Measurements from ENCODE around the gene KATNAL1. TPM values are rescaled to one million over a fixed set of nuclear protein-coding genes. Genes with fewer than 3 reads are reported as not detected.

KATNAL1 gene
- polyA plus RNA-seq, 4 donors: 0.22 to 3.0 (median 1.5) TPM

DNA sequence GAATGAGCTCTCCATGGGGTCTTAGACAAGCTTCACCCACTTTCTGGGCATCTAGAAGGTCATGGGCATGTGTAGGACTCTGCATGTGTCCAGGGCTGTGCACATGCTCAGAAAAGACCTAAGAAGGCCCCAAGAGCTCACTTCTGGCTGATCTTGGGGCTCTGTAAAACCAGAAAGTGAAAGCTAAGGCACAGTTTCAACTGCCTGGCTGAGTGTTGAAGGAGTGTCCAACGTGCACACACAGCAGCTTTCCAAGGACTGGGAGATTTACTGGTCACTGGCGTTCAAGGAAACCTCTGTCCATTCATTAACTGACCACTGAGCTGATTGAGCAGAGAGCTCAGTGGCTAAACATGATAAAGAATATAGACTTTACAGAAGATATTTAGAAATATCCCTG is 137.9 kb downstream of the KATNAL1 start:
- no peak overlapping the region for H3K4me3 ChIP-seq (ENCODE audit: low read depth in 1 of 3, low read length in 3 of 3)
- H3K9me3 ChIP-seq (ENCODE audit: control insufficient read depth in 2 of 2, insufficient read depth in 1 of 2, low read depth in 1 of 2, low read length in 1 of 2): no peaks in the 10 kb centered on the region
- no peaks in the 10 kb centered on the region for H3K27me3 ChIP-seq (ENCODE audit: control insufficient read depth in 3 of 3, insufficient read depth in 3 of 3, low read length in 3 of 3)
- H3K36me3 ChIP-seq (ENCODE audit: control insufficient read depth in 3 of 3, insufficient read depth in 2 of 3, low read depth in 1 of 3, low read length in 3 of 3): no peaks in the 10 kb centered on the region
- no peak for FAIRE-seq
- 14 to 23% (median 14%) methylated on average over 2 of the region's 2 CpGs for WGBS, 3 donors
- H3K27ac ChIP-seq (ENCODE audit: low read depth in 1 of 3, low read length in 2 of 3): peak overlapping the region in 1 of 3 donors; percentile 59
- DNase-seq: peak; percentile 29 to 38
- no peaks in the 10 kb centered on the region for H3K4me1 ChIP-seq (ENCODE audit: control insufficient read depth in 3 of 3, insufficient read depth in 2 of 3, low read depth in 1 of 3, low read length in 2 of 3)

DNA sequence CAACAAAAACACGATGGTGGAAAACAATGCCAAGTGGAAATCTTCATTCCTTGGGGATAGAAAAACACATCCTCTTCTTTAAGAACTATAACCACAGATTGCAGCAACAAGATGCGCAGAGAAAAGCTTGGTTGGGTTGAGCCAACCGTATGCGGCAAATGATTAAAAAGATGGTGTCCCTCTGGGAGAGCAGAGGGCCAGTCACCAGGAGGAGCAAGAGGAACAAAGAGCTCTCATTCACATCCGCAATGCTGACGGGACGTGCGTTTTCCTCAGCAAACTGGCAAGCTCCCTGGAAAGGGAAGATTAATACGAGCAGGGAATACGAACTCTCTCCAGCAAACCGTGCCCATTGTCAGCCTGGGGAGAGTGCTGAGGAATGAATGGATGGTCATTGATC is 141.6 kb downstream of the KATNAL1 start:
- FAIRE-seq: no peak
- Histone ChIP-seq H3K27me3 (ENCODE audit: control insufficient read depth in 3 of 3, insufficient read depth in 3 of 3, low read length in 3 of 3) (no peaks in the 10 kb centered on the region), H3K36me3 (ENCODE audit: control insufficient read depth in 3 of 3, insufficient read depth in 2 of 3, low read depth in 1 of 3, low read length in 3 of 3) (no peaks in the 10 kb centered on the region), H3K27ac (ENCODE audit: low read depth in 1 of 3, low read length in 2 of 3) (no peak overlapping the region), H3K9me3 (ENCODE audit: control insufficient read depth in 2 of 2, insufficient read depth in 1 of 2, low read depth in 1 of 2, low read length in 1 of 2) (peaks cover 0 to 3% of the 10 kb centered on the region in 2 donors), H3K4me1 (ENCODE audit: control insufficient read depth in 3 of 3, insufficient read depth in 2 of 3, low read depth in 1 of 3, low read length in 2 of 3) (no peaks in the 10 kb centered on the region), H3K4me3 (ENCODE audit: low read depth in 1 of 3, low read length in 3 of 3) (no peak overlapping the region)
- DNase-seq: peak in 1 of 2 donors; percentile 37
- 43 to 66% (median 64%) methylated on average over 11 of the region's 11 CpGs for WGBS, 3 donors

DNA sequence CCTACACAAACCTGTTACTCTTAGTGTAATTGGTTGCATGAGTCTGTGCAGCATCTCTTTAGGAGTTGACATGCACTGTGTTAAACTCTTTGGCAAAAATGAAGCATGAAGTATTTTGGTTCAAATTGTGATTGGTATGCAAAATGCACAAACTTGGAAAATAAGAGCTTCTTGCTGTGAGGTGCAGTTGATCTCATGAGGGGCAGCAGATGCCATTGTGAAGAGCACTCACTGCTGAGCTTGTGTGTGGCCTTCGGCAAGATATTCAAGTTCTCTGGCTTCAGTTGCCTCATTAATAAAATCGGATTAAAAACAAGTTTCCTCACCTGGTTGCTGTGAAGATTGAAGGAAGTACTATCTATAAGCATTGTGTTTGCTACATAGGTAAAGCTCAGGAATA is 142.3 kb downstream of the KATNAL1 start:
- Histone ChIP-seq H3K4me3 (ENCODE audit: low read depth in 1 of 3, low read length in 3 of 3) (no peak overlapping the region), H3K4me1 (ENCODE audit: control insufficient read depth in 3 of 3, insufficient read depth in 2 of 3, low read depth in 1 of 3, low read length in 2 of 3) (no peaks in the 10 kb centered on the region), H3K27me3 (ENCODE audit: control insufficient read depth in 3 of 3, insufficient read depth in 3 of 3, low read length in 3 of 3) (no peaks in the 10 kb centered on the region), H3K36me3 (ENCODE audit: control insufficient read depth in 3 of 3, insufficient read depth in 2 of 3, low read depth in 1 of 3, low read length in 3 of 3) (no peaks in the 10 kb centered on the region), H3K9me3 (ENCODE audit: control insufficient read depth in 2 of 2, insufficient read depth in 1 of 2, low read depth in 1 of 2, low read length in 1 of 2) (peaks cover 0 to 3% of the 10 kb centered on the region in 2 donors), H3K27ac (ENCODE audit: low read depth in 1 of 3, low read length in 2 of 3) (no peak overlapping the region)
- no peak for FAIRE-seq
- DNase-seq: no peak
- 85 to 97% (median 94%) methylated on average over 2 of the region's 2 CpGs for WGBS, 3 donors

DNA sequence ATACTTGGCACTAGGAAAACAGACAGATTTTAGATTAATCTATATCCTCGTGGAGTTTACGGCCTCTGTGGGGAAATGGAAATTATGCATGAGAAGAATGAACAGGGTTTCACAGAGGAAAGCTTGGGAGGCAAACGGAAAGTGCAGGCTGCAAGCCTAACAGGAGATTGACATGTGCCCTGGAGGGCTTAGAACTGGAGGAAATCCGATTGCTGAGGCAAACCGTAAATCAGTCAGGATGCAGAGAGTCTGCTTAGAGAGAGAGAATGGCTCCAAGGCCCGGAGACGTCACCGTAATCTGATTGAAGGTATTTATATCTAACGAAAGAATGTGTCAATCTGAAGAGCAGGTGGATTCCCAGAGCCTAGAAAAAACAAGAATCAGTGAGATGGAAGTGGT is 143.2 kb downstream of the KATNAL1 start:
- no peaks in the 10 kb centered on the region for H3K27me3 ChIP-seq (ENCODE audit: control insufficient read depth in 3 of 3, insufficient read depth in 3 of 3, low read length in 3 of 3)
- DNase-seq (no peak), FAIRE-seq (no peak)
- H3K4me1 ChIP-seq (ENCODE audit: control insufficient read depth in 3 of 3, insufficient read depth in 2 of 3, low read depth in 1 of 3, low read length in 2 of 3): no peaks in the 10 kb centered on the region
- H3K4me3 ChIP-seq (ENCODE audit: low read depth in 1 of 3, low read length in 3 of 3): no peak overlapping the region
- H3K9me3 ChIP-seq (ENCODE audit: control insufficient read depth in 2 of 2, insufficient read depth in 1 of 2, low read depth in 1 of 2, low read length in 1 of 2): peaks cover 0 to 3% of the 10 kb centered on the region in 2 donors
- 58 to 76% (median 67%) methylated on average over 9 of the region's 9 CpGs for WGBS, 3 donors
- no peak overlapping the region for H3K27ac ChIP-seq (ENCODE audit: low read depth in 1 of 3, low read length in 2 of 3)
- H3K36me3 ChIP-seq (ENCODE audit: control insufficient read depth in 3 of 3, insufficient read depth in 2 of 3, low read depth in 1 of 3, low read length in 3 of 3): no peaks in the 10 kb centered on the region

DNA sequence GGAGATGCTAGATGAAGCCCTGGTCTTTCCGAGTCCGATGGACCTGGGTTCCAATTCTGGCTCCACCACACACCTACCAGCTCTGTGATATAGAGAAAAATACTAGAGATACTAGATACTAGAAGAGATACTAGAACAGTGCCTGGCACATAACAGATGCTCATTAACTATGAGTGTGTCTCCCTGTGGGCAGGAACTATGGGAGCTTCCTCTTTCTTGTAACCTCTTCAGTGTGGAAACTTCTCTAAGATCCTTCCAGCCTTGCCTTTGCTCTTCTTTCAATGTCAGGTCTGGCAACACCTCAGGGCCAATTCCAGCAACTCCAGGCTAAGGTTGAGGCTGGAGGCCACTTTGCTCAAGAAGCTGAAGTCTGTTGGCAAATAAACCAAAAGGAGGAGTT is 143.9 kb downstream of the KATNAL1 start:
- H3K36me3 ChIP-seq (ENCODE audit: control insufficient read depth in 3 of 3, insufficient read depth in 2 of 3, low read depth in 1 of 3, low read length in 3 of 3): no peaks in the 10 kb centered on the region
- no peak for FAIRE-seq
- peaks cover 0 to 3% of the 10 kb centered on the region in 2 donors for H3K9me3 ChIP-seq (ENCODE audit: control insufficient read depth in 2 of 2, insufficient read depth in 1 of 2, low read depth in 1 of 2, low read length in 1 of 2)
- H3K27me3 ChIP-seq (ENCODE audit: control insufficient read depth in 3 of 3, insufficient read depth in 3 of 3, low read length in 3 of 3): no peaks in the 10 kb centered on the region
- no peaks in the 10 kb centered on the region for H3K4me1 ChIP-seq (ENCODE audit: control insufficient read depth in 3 of 3, insufficient read depth in 2 of 3, low read depth in 1 of 3, low read length in 2 of 3)
- 95 to 98% (median 97%) methylated on average over 2 of the region's 2 CpGs for WGBS, 3 donors
- no peak overlapping the region for H3K4me3 ChIP-seq (ENCODE audit: low read depth in 1 of 3, low read length in 3 of 3)
- H3K27ac ChIP-seq (ENCODE audit: low read depth in 1 of 3, low read length in 2 of 3): no peak overlapping the region
- DNase-seq: no peak

DNA sequence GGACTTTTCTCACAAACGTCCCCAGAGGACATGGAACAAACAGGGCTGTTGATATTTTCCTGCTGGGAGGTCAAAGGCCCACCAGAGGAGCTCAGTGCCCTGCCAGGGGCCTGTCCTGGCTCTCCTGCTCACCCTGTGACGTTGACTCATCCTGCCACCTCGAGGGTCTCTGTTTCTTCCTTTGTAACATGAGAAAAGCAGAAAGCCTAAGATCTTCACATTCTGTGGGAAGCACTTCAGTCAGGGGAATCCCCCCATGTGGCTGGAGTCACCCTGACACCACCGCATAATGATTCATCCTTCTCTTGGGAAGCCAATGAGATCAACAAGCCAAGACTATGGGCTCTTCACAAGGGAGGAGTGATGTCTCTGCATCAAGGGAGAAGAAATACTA is 147.9 kb downstream of the KATNAL1 start:
- Histone ChIP-seq H3K27ac (ENCODE audit: low read depth in 1 of 3, low read length in 2 of 3) (no peak overlapping the region), H3K4me3 (ENCODE audit: low read depth in 1 of 3, low read length in 3 of 3) (no peak overlapping the region), H3K9me3 (ENCODE audit: control insufficient read depth in 2 of 2, insufficient read depth in 1 of 2, low read depth in 1 of 2, low read length in 1 of 2) (peaks cover 0 to 3% of the 10 kb centered on the region in 2 donors), H3K36me3 (ENCODE audit: control insufficient read depth in 3 of 3, insufficient read depth in 2 of 3, low read depth in 1 of 3, low read length in 3 of 3) (no peaks in the 10 kb centered on the region), H3K27me3 (ENCODE audit: control insufficient read depth in 3 of 3, insufficient read depth in 3 of 3, low read length in 3 of 3) (no peaks in the 10 kb centered on the region), H3K4me1 (ENCODE audit: control insufficient read depth in 3 of 3, insufficient read depth in 2 of 3, low read depth in 1 of 3, low read length in 2 of 3) (no peaks in the 10 kb centered on the region)
- FAIRE-seq (no peak), DNase-seq (no peak)
- WGBS, 3 donors: 35 to 45% (median 39%) methylated on average over 4 of the region's 4 CpGs

DNA sequence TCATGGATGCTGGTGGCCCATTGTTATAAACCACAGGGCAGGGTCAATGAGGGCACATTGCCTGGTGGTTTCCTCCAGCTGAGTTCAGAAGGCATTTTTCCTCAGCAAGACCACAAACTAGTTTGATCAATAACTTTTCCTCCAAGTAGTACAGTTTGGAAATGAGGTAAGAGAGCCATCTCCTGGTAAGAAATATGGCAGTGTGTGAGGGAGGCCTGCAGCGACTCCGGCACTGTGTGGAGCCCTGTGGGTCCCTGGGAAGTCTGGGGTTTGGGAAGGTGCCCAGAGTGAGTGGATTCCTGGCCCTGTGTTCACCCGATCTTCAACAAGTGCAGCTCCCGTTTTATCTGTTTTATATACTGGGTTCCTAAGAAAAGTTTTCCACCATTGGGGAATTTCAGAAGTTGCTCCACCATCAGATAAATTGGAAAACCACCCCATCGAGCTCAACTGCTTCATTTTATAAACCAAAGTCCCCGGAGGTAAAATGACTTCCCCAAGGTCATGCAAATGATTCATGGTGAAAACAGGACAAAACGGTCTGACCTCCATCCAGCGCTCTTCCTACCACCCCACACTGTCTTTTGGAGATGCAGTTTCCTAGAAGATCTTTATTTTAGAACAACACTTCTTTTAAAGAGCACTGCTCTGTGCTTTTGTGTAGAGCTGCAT is 148.4 kb downstream of the KATNAL1 start:
- FAIRE-seq: no peak
- WGBS, 3 donors: 43 to 75% (median 63%) methylated on average over 8 of the region's 8 CpGs
- H3K27ac ChIP-seq (ENCODE audit: low read depth in 1 of 3, low read length in 2 of 3): no peak overlapping the region

DNA sequence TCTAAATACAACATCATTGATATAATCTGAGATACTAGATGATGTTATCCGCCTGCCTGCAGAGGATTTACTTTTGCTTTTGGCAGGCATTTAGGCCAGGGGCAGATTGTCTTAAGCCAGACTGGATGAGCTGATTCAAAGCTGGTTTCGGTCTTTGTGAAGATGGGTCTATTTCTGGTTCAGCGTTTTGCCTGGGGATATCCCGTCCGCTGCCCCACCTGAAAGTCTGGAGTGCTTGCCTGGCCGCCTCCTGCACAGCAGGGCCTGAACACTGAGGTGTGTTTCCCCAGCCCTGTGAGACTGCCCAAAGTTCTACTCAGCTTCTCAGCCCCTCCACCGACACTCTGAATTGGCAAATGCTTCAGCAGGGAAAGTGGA is 149.7 kb downstream of the KATNAL1 start:
- no peak for FAIRE-seq
- Histone ChIP-seq H3K36me3 (ENCODE audit: control insufficient read depth in 3 of 3, insufficient read depth in 2 of 3, low read depth in 1 of 3, low read length in 3 of 3) (no peaks in the 10 kb centered on the region), H3K27me3 (ENCODE audit: control insufficient read depth in 3 of 3, insufficient read depth in 3 of 3, low read length in 3 of 3) (peaks cover 0 to 5% (median 0%) of the 10 kb centered on the region in 3 donors)

More for the DNA sequence above, 148.4 kb downstream of the KATNAL1 start:
- H3K36me3 ChIP-seq (ENCODE audit: control insufficient read depth in 3 of 3, insufficient read depth in 2 of 3, low read depth in 1 of 3, low read length in 3 of 3): no peaks in the 10 kb centered on the region
- DNase-seq: peak in 1 of 2 donors; percentile 12
- peaks cover 0 to 3% (median 0%) of the 10 kb centered on the region in 3 donors for H3K27me3 ChIP-seq (ENCODE audit: control insufficient read depth in 3 of 3, insufficient read depth in 3 of 3, low read length in 3 of 3)
- H3K4me3 ChIP-seq (ENCODE audit: low read depth in 1 of 3, low read length in 3 of 3): no peak overlapping the region
- H3K9me3 ChIP-seq (ENCODE audit: control insufficient read depth in 2 of 2, insufficient read depth in 1 of 2, low read depth in 1 of 2, low read length in 1 of 2): peaks cover 0 to 3% of the 10 kb centered on the region in 2 donors
- H3K4me1 ChIP-seq (ENCODE audit: control insufficient read depth in 3 of 3, insufficient read depth in 2 of 3, low read depth in 1 of 3, low read length in 2 of 3): no peaks in the 10 kb centered on the region

More for the DNA sequence above, 149.7 kb downstream of the KATNAL1 start:
- WGBS, 3 donors: 88 to 94% (median 90%) methylated on average over 7 of the region's 7 CpGs
- no peak for DNase-seq
- Histone ChIP-seq H3K9me3 (ENCODE audit: control insufficient read depth in 2 of 2, insufficient read depth in 1 of 2, low read depth in 1 of 2, low read length in 1 of 2) (peaks cover 0 to 2% of the 10 kb centered on the region in 2 donors), H3K27ac (ENCODE audit: low read depth in 1 of 3, low read length in 2 of 3) (no peak overlapping the region), H3K4me1 (ENCODE audit: control insufficient read depth in 3 of 3, insufficient read depth in 2 of 3, low read depth in 1 of 3, low read length in 2 of 3) (no peaks in the 10 kb centered on the region), H3K4me3 (ENCODE audit: low read depth in 1 of 3, low read length in 3 of 3) (no peak overlapping the region)
